Gastroesophageal sphincter (tissue), 3 donors: ENCODE data around the gene ABCG4.

ENCODE experiments used
- CTCF ChIP-seq, 4 experiments: fragments of 200-600 bp in 2 of 4; fragments of 450-650 bp in 2 of 4; sonication (generic) in 1 of 4; IDR thresholded peaks; one replicate each; pipeline ENCODE4 v1.5.1; 2017 to 2019; ENCODE audit warnings: antibody characterized with exemption in 4 of 4, mild to moderate bottlenecking in 2 of 4, moderate library complexity in 2 of 4
- POLR2A ChIP-seq, 2 donors: fragments of 450-650 bp; IDR thresholded peaks; one replicate each; pipeline ENCODE4 v1.6.1; 2017; ENCODE audit warnings: antibody characterized with exemption in 2 of 2, mild to moderate bottlenecking in 2 of 2, moderate library complexity in 1 of 2
- POLR2AphosphoS5 ChIP-seq: sonication (generic); formaldehyde crosslinking; IDR thresholded peaks from one replicate; pipeline ENCODE4 v1.6.1; 2017; ENCODE audit warnings: antibody characterized with exemption

DNA sequence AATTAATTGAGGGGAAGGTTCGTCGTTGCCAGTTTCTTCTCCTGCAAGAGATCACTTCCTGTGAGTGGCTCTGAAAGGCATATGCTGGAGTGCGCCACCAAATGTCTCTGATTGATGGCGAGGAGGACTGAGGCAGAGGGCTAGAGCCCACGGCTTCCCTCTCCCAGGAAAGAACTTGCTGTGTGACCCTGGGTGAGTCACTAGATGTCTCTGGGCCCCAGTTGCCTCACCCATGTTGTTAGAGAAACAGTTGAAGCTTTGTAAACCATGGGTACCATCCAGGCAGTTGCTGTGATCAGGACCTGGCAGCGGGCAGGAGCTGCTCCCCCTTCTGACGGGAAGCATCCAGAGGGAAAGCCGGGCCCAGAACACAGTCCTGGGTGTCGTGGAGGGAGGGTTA, 3.2 kb downstream of the ABCG4 start:
- TF ChIP-seq POLR2AphosphoS5 = no peak
- no peak for TF ChIP-seq CTCF (IDR thresholded peaks at IDR 0.05)
- TF ChIP-seq POLR2A (IDR thresholded peaks at IDR 0.05) = no peak
